ENCODE measurements around the gene OLFM1. TPM values are rescaled to one million over a fixed set of nuclear protein-coding genes. Genes with fewer than 3 reads are reported as not detected.

Gene OLFM1
- total and polyA plus RNA-seq, 9 of the 15 experiments (the other 6 are each of a cell fraction or from before 2014, with no cell fraction given): not detected

GRCh38 chr9:135073081-135073740, 14.3 kb upstream of the OLFM1 start:
- Histone ChIP-seq H3K4me2 (ENCODE audit: insufficient read depth, low read length) (no peak overlapping the region), H3K4me3 (no peak overlapping the region), H2AFZ (ENCODE audit: low read depth, low read length) (no peak overlapping the region), H3K27me3 (ENCODE audit: control insufficient read depth in 2 of 2, insufficient read depth in 2 of 2, low read length in 2 of 2) (peaks cover 2 to 29% of the 10 kb centered on the region in 2 experiments; a peak in 3 of 5 replicates), H3K9me3 (replicated peaks; ENCODE audit: control insufficient read depth, insufficient read depth, low read depth, low read length) (no peaks in the 10 kb centered on the region), H3K9ac (ENCODE audit: insufficient read depth in 1 of 2, low read depth in 2 of 2, low read length in 2 of 2) (no peak overlapping the region), H4K20me1 (replicated peaks; ENCODE audit: control insufficient read depth, insufficient read depth, low read length) (peaks cover 20% of the 10 kb centered on the region; the same call in 1 of the 2 replicates), H3K9me1 (ENCODE audit: control insufficient read depth, insufficient read depth, low read length) (no peaks in the 10 kb centered on the region), H3K4me1 (replicated peaks in 1 of 2; ENCODE audit: control insufficient read depth in 2 of 2, insufficient read depth in 2 of 2, low read length in 2 of 2) (no peaks in the 10 kb centered on the region), H3K36me3 (ENCODE audit: control insufficient read depth, insufficient read depth, low read length) (no peaks in the 10 kb centered on the region), H3K27ac (ENCODE audit: extremely low read depth, low read depth, low read length) (no peak overlapping the region), H3K79me2 (ENCODE audit: control insufficient read depth, insufficient read depth, low read length) (no peaks in the 10 kb centered on the region)
- DNase-seq (ENCODE audit: extremely low read depth in 1 of 4, low spot score in 3 of 4) (no peak), FAIRE-seq (no peak), ATAC-seq (no peak)
- no TSS peak for BruUV-seq (replicated peaks)
- CTCF ChIA-PET (ENCODE audit: low intra/inter-chr PET ratio): no interaction called here
- TF ChIP-seq AFF1 (IDR thresholded peaks at IDR 0.05; ENCODE audit: low read depth in 1 of 2, partially characterized antibody in 2 of 2) (no peak), BMI1 (IDR thresholded peaks at IDR 0.05; ENCODE audit: low read length) (no peak), ZSCAN29 (IDR thresholded peaks at IDR 0.05) (no peak), E2F1 (CRISPR knock-in tag; IDR thresholded peaks at IDR 0.05) (no peak), TSC22D4 (tag; IDR thresholded peaks at IDR 0.05) (no peak), TRIM25 (IDR thresholded peaks at IDR 0.05; ENCODE audit: borderline replicate concordance) (no peak)
- intact Hi-C loops (cut with micrococcal nuclease): no loop called here
- POLR2A ChIA-PET: no interaction called here
- in situ Hi-C loops (cut with MboI): no loop called here
- WGBS (ENCODE audit: insufficient coverage, low coverage, missing lambda C conversion rate): 0% methylated on average over 13 of the region's 13 CpGs

Data from K562 (cell line).